Ishikawa (cell line): ENCODE results near the gene PITX3.

Experiments used
- CEBPB ChIP-seq: IDR thresholded peaks from 2 replicates; pipeline ENCODE4 v1.6.1; 2012
- CREB1 ChIP-seq: IDR thresholded peaks from 2 replicates; pipeline ENCODE4 v1.6.1; 2012; ENCODE audit warnings: low read depth
- EGR1 ChIP-seq: IDR thresholded peaks from 2 replicates; pipeline ENCODE4 v1.6.1; 2012
- EP300 ChIP-seq: IDR thresholded peaks from 2 replicates; pipeline ENCODE4 v1.6.1; 2012; ENCODE audit warnings: borderline replicate concordance
- FOXM1 ChIP-seq: IDR thresholded peaks from 2 replicates; pipeline ENCODE4 v1.6.1; 2012; ENCODE audit warnings: low read depth, borderline replicate concordance
- MAX ChIP-seq: IDR thresholded peaks from 2 replicates; pipeline ENCODE4 v1.6.1; 2012
- RAD21 ChIP-seq: IDR thresholded peaks from 2 replicates; pipeline ENCODE4 v1.6.1; 2012; ENCODE audit warnings: low read depth
- REST ChIP-seq: IDR thresholded peaks from 2 replicates; pipeline ENCODE4 v1.6.1; 2012; ENCODE audit warnings: low read depth, mild to moderate bottlenecking
- TAF1 ChIP-seq: IDR thresholded peaks from 2 replicates; pipeline ENCODE4 v1.6.1; 2012; ENCODE audit warnings: low read depth, mild to moderate bottlenecking
- TCF12 ChIP-seq: IDR thresholded peaks from 2 replicates; pipeline ENCODE4 v1.6.1; 2012; ENCODE audit warnings: low read depth
- TEAD4 ChIP-seq: IDR thresholded peaks from 2 replicates; pipeline ENCODE4 v1.6.1; 2012
- USF1 ChIP-seq: IDR thresholded peaks from 2 replicates; pipeline ENCODE4 v1.6.1; 2012
- YY1 ChIP-seq: IDR thresholded peaks from 2 replicates; pipeline ENCODE4 v1.6.1; 2012; ENCODE audit warnings: low read depth
- ZBTB7A ChIP-seq: IDR thresholded peaks from 2 replicates; pipeline ENCODE4 v1.6.1; 2012; ENCODE audit warnings: low read depth

- no peak for TF ChIP-seq CREB1
- no peak for TF ChIP-seq MAX
- TF ChIP-seq REST = no peak
- no peak for TF ChIP-seq RAD21
- no peak for TF ChIP-seq EP300
- TF ChIP-seq TAF1 = no peak
- TF ChIP-seq EGR1 = no peak
- no peak for TF ChIP-seq CEBPB
- no peak for TF ChIP-seq TCF12
- TF ChIP-seq FOXM1 = no peak
- no peak for TF ChIP-seq USF1
- no peak for TF ChIP-seq TEAD4
- TF ChIP-seq YY1 = no peak
- no peak for TF ChIP-seq ZBTB7A
These were observed 14.1 kb upstream of the PITX3 start for GRCh38 chr10:102255404-102255803.
